DMS 273 (cell line): ENCODE results near the gene ACTN4.

ENCODE experiments used
- DNase-seq: peaks from one replicate; lab custom pipeline; 2025; ENCODE audit not compliant: unreplicated experiment; lab: John Stamatoyannopoulos, UW

The ACTN4 gene

DNA sequence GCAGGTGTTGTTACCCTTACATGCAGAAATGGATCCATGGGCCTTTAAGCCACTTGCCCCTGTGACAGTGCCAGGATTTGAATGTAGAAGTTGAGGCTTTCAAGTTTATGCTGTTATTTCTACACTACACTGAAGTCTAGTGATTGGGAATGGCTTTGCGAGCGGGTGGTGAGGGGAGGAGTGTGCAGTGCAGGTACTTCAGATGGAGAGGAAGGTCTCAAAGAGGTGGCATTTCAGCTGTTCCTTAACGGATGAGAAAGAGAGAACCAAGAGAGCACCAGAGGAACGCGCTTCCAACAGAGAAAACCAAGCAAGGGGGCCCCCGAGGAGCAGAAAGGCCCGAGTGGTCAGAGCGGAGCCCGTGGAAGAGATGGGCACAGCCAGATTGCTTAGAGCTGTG, 13.3 kb downstream of the ACTN4 start:
- DNase-seq: no peak

DNA sequence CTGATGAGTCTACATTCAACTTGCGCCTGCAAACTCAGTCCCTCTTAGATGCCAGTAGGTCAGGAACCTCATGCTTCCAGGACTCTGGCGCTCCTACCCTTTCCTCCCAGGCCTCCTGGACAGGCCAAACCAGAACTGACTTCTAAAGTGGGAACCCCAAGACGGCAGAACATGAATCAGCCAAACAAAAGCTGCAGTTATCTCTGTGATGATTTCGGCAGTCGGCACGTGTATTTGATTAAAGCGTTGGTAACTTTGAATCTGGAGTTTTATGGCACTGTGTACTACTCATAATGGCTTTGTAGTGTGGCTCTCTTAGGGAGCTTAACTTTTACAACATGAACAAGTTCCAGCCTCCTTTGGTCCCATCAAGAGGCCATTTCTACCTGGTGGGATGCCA, 13.7 kb downstream of the ACTN4 start:
- DNase-seq: no peak

DNA sequence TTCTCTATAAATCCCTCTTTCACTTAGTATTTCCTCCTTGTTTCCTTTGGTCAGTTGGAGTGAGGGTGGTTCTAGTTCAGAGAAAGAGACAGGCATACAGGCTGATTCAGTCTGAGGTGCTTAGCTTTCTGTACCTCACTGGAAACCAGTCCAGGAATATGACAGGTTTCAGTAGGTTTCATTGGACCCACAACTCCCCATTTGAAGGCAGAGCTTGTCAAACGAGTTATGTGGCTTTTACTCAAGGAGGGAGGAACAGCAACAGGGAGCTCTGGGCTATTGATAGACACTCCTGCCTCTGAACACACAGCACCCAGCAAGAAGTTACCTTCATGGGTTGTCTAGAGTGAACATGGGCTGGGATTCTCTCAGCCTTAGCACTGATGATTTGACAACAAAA, 14.5 kb downstream of the ACTN4 start:
- DNase-seq: no peak

DNA sequence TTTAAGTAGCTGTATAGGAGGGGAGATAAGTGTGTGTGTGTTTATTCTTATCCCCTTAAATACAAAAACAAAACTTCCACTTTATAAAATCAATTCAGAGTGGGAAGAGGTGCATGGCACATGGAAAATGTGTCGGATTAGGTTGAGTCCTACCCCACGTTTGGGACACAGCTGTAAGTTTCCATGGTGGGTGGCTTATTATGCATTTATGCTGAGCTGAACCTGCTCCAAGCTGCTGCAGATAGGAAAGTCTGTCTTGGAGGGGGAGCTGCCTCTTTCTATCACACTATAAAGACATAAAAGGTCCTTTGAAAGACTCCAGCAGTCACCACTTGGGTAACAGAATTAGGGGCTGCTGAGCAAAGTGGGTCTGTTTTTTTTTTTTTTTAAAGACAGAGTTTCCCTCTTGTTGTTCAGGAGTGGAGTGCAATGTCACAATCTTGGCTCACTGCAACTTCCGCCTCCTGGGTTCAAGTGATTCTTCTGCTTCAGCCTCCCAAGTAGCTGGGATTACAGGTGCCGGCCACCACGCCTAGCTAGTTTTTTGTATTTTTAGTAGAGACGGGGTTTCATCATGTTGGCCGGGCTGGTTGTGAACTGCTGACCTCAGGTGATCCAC, 15.2 kb downstream of the ACTN4 start:
- no peak for DNase-seq

DNA sequence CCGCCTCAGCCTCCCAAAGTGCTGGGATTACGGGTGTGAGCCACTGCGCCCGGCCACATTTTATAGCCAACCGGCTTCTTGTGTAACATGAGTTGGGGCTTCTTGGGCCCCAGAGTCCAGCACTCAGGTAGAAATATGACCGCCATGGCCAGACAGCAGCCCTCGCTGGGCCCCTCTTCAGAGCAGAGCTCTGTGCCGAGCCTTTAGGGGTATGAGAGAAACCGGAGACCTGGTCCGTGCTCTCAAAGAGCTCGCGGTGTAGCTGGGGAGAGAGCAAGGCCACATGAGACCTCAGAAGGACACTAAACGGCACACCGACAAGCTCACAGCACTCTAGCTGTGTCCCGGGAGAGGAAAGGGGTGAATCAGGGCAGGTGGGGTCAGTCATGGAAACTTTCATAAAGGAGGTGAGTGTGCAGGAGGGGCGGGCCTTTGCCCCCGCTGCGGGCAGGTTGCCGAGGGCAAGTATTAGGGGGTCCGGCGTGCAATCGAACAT, 15.8 kb downstream of the ACTN4 start:
- DNase-seq: no peak

DNA sequence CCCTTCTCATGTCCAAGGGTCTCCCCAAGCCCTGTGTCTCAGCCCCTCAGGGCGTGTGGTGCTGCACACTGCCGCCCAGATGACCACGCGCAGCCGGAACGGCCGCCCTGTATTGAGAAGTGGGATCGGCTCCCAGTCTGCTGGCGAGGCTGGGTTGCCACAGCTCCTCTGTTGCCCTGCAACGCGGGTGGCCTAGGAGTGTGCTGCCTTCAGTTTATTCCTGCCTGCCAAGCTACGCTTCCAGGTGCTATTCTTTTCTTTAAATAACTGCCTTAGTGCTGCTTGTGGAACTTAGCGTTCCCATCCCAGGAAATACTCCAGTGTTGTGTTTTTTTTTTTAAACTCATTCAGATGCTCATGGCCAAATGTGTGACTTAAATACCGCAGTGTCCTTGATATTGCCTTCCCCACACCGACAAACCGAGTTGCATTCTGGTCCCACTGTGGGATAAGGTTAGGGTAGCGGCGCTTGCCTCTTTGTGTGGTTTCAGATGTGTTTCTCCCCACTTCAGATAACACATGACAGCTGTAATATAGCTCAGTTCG, 16.6 kb downstream of the ACTN4 start:
- no peak for DNase-seq

DNA sequence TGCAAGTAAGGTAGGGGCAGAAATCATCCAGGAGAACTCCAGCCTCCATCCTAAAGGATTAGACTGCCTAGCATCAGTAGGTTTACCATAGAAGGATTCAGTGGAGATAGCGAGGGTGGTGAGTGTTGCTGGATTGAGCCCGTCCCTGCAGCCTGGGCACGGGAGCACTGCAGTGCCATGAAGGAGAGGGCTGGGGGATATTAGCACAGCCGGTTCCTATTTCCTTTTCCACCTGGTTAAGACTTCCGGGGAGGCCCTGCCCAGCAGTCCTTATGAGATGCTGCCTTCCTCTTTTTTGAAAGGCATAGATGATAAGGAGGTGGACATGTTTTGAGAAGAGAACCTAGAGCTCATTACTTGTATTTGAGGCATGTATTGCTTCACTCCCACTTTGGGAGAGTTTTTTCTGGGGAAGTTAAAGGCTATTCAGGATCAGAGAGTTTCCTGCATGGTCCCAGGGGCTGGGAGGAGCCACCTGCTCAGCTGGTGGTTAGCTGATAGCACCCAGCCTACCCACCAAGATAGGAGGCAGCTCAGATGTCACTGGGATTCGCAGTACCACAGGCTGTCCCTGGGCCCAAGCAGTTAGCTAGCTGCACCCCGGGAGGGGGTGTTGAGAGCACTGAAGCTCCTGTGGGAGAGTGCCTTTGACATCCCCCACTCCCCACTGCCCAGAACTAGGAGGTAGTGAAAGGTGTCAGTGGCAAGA, 17.2 kb downstream of the ACTN4 start:
- DNase-seq: peak; percentile 27

DNA sequence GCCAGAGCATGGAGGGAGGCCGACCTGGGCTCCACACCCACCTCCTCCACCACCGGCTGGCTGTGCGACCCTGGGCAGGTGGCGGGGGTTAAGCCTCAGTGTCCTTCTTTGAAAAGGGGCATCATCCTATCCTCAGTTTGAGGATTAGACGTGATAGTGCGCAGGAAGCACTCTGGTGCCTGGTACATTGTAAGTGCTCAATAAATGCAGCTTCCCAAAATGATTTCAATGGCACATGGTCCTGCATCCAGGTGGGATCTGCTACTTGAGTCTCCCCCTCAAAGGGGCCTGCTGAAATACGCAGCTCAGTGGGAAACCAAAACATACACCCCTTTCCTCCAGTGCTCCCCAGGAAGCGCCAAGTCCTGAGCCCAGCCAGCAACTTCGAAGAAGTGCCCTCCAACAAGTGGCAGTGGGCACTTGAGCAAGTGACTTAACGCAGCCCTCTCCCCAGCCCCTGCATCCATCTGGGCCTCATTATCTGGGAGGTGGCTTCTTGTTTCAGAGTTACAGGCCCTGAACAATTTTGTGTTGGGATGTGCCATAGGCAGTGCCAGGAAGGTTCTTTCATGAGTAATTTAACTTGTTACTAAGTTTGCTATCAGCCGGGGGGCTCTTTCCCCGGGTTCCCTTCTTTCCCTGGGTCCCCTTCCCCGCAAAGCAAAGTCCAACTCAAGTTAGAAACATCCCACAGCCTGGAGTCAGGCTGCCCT, 17.9 kb downstream of the ACTN4 start:
- peak; percentile 30 for DNase-seq

DNA sequence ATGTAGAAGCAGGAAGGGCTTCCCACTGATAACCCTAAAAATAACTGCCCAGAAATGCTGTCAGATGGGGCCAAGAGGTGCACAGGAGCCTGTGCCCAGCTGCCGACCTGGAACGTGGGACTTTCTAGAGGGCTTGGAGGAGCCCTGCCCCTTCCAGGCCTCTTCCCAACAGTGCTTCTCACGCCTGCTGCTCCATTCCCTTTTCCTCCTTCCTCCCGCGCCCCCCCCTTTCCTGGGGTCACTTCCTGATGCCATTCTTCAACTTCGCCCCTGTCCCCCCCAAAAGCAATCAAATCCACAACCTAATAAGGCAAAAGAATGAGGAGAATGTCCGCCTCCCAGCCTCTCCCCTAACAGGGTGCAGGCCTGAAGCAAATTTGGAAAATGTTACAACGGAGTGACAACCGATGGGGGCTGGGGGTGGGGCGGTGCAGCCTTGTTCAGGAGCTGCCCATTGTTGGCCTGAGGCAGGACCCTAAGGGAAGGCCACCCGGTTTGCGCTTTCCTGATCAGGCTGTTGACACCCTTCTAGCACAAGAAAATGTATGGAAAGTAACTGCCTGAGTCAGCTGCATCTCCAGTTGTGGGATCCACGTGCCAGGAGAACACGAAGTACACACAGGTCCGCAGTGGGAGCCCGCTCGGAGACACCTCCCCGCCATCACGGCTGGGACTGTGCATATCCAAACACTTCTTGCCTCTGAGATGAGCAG, 18.7 kb downstream of the ACTN4 start:
- peak; percentile 30 for DNase-seq

DNA sequence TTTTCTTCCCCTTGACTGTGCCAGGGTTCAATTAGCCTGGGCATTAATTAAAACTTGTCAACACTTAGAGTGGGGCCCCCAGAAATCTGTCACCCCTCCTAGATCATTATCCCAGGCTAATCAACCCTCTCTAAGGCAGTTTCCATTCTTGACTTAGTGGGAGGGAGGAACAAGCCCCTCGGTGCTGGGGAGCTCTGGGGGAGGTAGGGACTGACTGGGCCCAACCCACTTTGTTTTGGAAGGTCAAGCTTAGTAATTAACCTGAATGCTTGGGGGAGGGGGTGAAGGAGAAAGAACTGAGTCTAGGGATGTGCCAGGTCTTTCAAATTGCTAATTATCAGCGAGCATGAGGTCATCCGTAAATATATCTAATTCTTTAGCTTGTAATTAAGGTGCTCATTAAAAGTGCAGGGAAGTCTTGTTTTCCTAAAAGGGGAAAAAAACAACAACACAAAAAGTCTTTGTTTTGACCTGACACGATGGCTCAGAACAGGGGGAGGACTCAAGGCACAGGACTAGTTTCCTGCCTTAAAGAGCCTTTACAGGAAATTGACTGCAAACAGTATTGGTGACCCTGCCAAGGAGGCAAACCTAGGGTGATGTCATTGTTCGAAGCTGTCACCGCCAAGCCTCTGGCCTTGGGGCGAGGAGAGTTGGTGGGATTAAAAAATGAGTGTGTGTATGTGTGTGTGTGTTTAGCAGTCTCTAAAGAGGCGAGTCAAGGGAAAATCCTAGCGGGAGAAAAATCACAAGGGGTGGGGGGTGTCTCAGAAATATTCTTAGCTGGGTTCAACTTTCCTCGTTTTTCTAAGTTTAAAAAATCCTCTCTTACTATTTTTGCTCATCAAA, 19.4 kb downstream of the ACTN4 start:
- DNase-seq: peak; percentile 49

DNA sequence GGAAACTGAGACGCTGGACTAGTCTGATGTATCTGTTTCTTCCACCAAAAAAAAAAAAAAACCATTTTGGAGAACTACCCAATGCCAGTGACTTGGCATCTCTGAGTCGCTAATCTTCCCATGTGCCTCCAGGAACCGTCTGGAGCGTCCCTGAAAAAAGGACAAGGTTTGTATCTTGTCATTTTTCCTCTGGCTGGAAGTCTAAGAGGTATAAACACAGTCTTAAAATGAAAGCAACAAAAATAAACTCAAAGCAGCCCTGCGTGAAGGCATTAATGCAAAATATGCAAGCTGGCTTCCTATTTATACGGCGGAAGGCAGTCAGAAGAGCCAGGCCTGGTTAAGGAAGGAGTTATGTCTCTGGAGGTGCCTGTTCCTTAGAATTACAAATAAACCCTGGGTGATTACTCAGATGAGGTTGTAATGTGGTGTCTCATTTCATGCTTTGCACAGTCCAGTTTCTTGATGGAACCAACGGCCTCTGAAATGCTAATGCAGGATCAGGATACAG, 20.3 kb downstream of the ACTN4 start:
- DNase-seq: peak; percentile 24

DNA sequence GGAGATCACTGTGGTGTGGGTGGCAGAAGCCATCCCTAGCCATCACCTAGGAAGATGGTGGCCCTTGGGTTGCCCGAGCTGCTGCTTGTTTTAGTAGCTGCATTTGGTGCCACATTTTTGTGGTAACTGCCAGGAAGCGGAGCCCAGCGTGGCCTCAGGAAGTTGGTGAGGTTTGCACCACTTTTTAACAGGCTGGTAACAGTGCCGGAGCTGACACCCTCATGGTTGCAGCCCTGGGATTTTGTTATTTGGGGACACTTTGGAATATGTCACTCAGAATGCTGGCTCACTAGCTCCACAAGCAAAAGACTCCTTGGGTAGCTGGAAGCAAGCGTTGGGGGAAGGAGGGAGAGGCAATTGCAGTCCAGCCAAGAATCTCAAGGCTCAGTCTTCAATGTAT, 22.1 kb downstream of the ACTN4 start:
- DNase-seq: no peak

DNA sequence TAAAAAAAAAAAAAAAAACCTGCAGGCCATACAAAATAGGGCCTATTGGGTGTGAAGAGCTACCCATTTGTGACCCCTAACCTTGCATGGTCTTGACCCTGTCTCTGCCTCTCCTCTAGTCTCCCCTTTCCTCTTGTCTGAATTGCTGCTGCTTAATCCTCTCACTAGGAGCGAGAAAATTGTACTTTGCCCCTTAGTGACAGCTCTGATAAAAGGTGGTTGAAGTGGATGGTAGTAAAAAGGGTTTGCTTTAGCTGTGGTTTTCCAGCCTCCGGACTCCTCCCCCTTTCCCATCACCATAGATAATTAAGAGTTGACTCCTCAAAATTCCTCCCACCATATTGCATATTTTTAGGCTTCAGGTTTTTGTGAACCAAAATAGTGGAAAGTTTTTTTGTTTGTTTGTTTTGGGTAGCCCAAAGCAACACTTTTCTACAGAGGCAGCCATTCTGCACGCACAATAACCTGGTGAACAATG, 23.5 kb downstream of the ACTN4 start:
- DNase-seq: no peak

DNA sequence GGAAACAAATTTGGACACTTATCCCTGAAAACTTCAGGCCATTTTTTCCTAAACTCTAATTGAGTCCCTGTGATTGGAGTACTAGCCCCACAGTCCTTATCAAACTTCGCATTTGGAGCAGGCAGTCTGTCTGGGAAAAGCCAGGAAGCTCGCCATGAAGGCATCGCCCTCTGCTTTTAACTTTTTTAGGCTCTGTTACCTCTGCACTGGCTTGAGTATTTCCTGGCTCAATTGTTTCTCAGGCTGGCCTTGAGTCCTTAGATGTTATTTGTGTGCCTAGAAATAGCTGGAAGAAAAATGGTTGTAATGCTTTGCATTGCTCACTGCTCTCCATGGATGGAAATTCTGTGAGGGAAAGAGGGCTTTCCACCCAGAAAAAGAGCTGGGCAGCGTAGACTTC, 24.2 kb downstream of the ACTN4 start:
- DNase-seq: no peak

DNA sequence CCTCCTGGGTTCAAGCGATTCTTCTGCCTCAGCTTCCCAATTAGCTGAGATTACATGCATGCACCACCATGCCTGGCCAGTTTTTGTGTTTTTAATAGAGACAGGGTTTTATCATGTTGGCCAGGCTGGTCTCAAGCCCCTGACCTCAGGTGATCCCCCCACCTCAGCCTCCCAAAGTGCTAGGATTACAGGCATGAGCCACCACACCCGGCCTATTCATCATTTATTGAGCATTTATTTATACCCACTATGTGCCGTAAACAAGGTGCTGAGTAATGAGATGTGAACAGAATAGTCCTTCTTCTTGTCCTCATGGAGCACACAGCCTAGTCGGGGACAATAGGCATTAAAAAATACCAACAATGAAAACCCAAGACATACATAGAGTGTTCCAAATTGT, 25.6 kb downstream of the ACTN4 start:
- DNase-seq: no peak

DNA sequence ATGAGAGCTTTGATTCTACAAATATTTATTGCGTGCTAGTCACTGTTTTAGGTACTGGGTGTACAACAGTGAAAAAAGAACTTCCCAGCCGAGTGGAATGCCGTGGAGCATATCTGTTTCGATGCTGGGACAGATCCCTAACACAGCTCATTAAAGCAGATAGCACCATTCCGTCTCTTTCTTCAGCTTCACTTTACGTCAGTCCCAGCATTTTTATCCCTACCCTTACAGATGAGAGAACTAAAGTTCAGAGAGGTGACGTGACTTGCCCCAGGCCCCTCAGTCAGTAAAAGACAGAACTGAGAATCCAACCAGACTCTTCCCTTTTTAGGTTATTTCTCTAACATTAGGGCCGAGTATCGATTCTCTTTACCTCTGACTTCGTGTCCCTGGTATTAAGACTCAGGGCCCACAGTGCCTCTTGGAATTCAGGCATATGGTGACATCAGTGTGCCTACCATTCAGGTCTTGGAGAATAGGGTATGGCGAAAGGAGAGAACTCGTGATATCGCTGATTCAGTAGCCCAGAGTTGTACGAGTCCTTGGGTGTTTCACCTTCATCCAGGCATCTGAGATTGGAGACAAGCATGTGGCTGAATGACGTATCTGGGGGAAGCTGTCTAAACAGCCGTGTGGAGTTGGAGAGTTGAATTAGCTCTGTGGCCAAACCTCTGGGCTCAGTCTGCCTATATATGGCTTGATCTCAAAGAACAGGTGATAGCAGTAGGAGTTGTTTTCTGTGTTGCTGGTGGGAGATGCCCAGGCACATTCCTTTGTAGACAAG, 27.1 kb downstream of the ACTN4 start:
- no peak for DNase-seq

DNA sequence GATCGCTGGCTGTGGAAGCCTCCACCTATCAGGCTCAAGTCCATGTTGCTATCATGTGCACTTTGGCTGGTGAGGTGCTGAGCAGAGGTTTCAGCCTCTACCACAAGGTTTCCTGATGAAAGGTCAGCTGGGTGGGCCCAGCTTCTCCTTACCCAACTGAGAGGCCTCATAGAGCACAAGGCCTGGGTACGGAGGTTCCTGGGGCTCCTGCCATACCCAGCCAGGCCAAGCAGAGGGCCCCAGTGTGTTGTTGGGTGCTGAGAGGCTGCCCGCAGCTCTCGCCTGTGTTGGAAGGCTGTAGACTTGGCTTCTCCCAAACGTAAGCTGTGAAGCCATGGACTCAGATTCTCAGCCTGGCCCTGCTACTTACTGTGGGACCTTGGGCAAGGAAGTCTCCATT, 28.2 kb downstream of the ACTN4 start:
- DNase-seq: no peak

DNA sequence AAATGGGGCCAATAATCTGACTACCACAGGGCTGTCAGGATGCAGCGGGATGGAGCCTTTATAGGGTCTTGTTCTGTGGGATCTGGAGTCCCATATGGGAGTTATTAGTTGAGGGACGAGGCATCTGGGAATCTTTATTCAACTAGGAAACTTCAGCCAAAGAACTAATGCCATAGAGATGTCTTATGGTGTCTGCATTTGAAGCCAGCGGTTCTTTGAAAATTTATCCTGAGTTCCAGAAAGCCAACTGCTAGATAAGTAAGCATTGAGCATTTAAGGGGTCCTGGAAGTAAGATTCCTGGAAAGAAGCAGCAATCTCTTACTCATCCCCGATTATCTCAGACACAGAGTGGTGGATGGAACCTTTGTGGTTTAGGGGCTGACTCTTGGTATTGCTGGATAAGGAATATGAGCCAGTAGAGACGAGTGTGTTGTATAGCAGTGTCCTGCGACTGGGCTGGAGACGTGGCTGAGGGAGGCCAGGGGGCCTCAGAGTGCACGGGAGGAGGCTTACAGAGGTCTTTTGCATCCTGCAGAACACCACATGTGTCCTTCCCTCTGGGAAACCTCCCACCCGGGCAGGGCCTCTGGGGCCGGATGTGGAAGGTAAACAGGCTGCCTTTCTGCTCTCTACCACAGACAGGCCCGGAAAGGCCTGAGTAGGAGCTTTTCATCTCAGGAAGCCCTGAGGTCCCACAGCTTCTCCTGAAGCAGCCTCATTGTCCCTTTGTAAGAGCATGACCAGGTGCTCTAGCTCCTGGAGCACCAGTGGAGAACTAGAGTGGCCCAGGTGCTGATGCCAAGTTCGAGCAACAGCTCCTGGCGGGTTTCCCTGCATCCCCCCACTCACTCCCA, 28.8 kb downstream of the ACTN4 start:
- DNase-seq: no peak
